Activated gamma-delta T cell (primary cell): ENCODE measurements around the gene OR8G5.

Experiments
- DNase-seq: peaks from one replicate; lab custom pipeline; 2025; lab: John Stamatoyannopoulos, UW

Gene OR8G5

GRCh38 chr11:124285610-124286344 is 29.6 kb downstream of the OR8G5 start:
- DNase-seq = no peak

- DNase-seq = no peak
These were observed 38.5 kb downstream of the OR8G5 start for GRCh38 chr11:124294687-124295086.

GRCh38 chr11:124296016-124296415 is 39.8 kb downstream of the OR8G5 start:
- no peak for DNase-seq

GRCh38 chr11:124297921-124298320 is 41.7 kb downstream of the OR8G5 start:
- no peak for DNase-seq

GRCh38 chr11:124301548-124301947 is 45.4 kb downstream of the OR8G5 start:
- DNase-seq = no peak

GRCh38 chr11:124302347-124303125 is 46.4 kb downstream of the OR8G5 start:
- DNase-seq = no peak

- no peak for DNase-seq
These were observed 50.9 kb downstream of the OR8G5 start for GRCh38 chr11:124307093-124307492.

- no peak for DNase-seq
These were observed 54.5 kb downstream of the OR8G5 start for GRCh38 chr11:124310721-124311120.

- DNase-seq = no peak
These were observed 55.1 kb downstream of the OR8G5 start for GRCh38 chr11:124311269-124311668.

GRCh38 chr11:124311670-124312069 is 55.5 kb downstream of the OR8G5 start:
- no peak for DNase-seq

GRCh38 chr11:124313131-124313530 is 57.0 kb downstream of the OR8G5 start:
- no peak for DNase-seq

- DNase-seq = no peak
These were observed 57.7 kb downstream of the OR8G5 start, which contains the start of gene OR8D1 for GRCh38 chr11:124313849-124314248. TSS of gene OR8D1 (minus strand) at chr11:124313949. CDS start at chr11:124310766, 3,183 bp downstream.

- no peak for DNase-seq
These were observed 58.9 kb downstream of the OR8G5 start for GRCh38 chr11:124315052-124315451.
